Lower leg skin (tissue), 4 donors: ENCODE measurements around the gene KDELR1. TPM values are rescaled to one million over a fixed set of nuclear protein-coding genes. Genes with fewer than 3 reads are reported as not detected.

Experiments used
- DNase-seq, 2 donors: peaks; one replicate each; pipeline ENCODE4 v3.0.0-alpha.2; 2019; ENCODE audit warnings: low spot score in 2 of 2
- H3K4me3 ChIP-seq: fragments of 200-600 bp; sonication (generic); 2 replicates; pipeline ENCODE4 v1.5.1; 2017; ENCODE audit warnings: mild to moderate bottlenecking, low read depth; ENCODE audit not compliant: poor library complexity, severe bottlenecking
- CTCF ChIP-seq, 3 donors: fragments of 450-650 bp; IDR thresholded peaks; one replicate each; pipeline ENCODE4 v1.5.1; 2016; ENCODE audit warnings: antibody characterized with exemption in 3 of 3, mild to moderate bottlenecking in 3 of 3, moderate library complexity in 2 of 3
- POLR2A ChIP-seq, 2 donors: fragments of 450-650 bp; IDR thresholded peaks; one replicate each; pipeline ENCODE4 v1.6.1; 2016 to 2017; ENCODE audit warnings: antibody characterized with exemption in 2 of 2, mild to moderate bottlenecking in 1 of 2, moderate library complexity in 1 of 2
- WGBS, 2 donors: methylation state at CpG; one replicate each; pipeline ENCODE4 v1.1.5; 2018; 5-methylcytosine and 5-hydroxymethylcytosine counted together
- intact Hi-C: fragments of 100-400 bp; cut with DNase I; formaldehyde crosslinking; loops from one replicate; pipeline ENCODE4 v1.15.0; 2023; ENCODE audit warnings: low total_unique reads
- total RNA-seq, 4 donors: library from RNA; depleted of rRNA; stranded (reverse); fragments of >200 nt; gene quantifications; one replicate each; pipeline ENCODE4 v1.1.0, GENCODE V29; 2016

The KDELR1 gene
- total RNA-seq, 4 donors from 2014 or later, result 71.3 to 99.6 (median 80.3) TPM

DNA sequence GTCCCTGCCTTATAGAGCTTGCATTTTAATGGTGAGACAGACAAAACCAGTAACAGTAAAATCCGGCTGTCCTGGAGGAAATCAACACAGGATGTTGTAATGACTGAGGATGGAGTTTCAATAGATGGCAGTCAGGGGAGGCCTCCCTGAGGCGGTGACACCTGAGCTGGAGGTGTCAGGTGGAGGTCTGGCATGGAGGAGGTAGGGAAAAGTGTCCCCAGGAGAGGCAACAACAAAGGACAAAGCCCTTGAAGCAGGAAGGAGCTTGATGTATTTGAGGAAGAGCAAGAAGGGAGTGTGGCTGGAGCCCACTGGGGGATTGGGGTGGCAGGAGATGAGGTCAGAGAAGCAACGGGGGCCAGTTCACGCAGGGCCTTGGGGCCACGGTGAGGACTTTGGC lies 9.9 kb upstream of the KDELR1 start:
- intact Hi-C loops, result no loop called here
- H3K4me3 ChIP-seq, result no peak overlapping the region
- TF ChIP-seq CTCF (IDR thresholded peaks at IDR 0.05) (no peak), POLR2A (IDR thresholded peaks at IDR 0.05) (no peak)
- DNase-seq, result no peak
- 55 to 56% methylated on average over 5 of the region's 5 CpGs for WGBS, 2 donors

DNA sequence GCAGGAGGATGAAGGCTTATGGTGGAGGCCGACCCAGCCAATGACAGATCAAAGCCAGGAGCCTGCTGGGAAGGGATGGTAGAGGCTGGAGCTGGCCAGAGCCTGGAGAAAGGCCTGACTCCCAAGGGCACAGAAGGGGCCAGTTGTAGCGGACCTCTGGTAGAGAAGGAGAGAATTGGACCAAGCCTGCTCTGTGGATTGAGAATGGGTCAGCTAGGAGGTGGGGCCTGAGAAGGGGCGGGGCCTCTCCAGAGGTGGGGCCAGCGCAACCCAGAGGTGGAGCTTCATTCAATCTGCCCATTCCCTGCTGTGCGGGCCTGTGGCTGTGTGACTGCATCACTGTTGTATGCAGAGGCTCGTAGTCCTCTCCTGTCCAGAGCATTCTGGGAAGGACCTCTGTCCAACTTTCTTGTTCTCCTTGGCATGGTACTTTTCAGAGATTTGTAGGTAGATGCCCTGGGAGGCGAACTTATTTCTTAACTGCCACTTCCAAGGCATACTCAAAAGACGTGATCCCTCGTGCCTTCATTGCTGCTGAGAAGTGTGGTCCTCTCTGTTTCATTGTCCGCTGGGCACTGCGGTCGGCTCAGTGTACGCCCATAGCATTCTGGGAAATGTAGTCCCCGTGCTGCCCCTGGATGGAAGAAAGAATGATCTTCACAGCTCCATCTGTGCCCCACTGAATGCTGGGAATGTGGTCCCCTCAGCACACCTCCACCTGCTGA lies 8.8 kb upstream of the KDELR1 start:
- DNase-seq, result peak in 1 of 2 donors; percentile 92
- no peak overlapping the region for H3K4me3 ChIP-seq
- TF ChIP-seq CTCF (IDR thresholded peaks at IDR 0.05), result no peak
- TF ChIP-seq POLR2A (IDR thresholded peaks at IDR 0.05), result no peak
- intact Hi-C loops, result no loop called here
- 46 to 55% methylated on average over 14 of the region's 14 CpGs for WGBS, 2 donors

- WGBS, 2 donors, result 19 to 21% methylated on average over 30 to 33 of the region's 104 CpGs
- intact Hi-C loops, result no loop called here
- H3K4me3 ChIP-seq, result peak overlapping the region; percentile 30
- TF ChIP-seq POLR2A (IDR thresholded peaks at IDR 0.05), result no peak
- no peak for TF ChIP-seq CTCF (IDR thresholded peaks at IDR 0.05)
- peak; percentile 69 to 94 for DNase-seq
Measured at GRCh38 chr19:48398375-48399235, 7.3 kb upstream of the KDELR1 start.

DNA sequence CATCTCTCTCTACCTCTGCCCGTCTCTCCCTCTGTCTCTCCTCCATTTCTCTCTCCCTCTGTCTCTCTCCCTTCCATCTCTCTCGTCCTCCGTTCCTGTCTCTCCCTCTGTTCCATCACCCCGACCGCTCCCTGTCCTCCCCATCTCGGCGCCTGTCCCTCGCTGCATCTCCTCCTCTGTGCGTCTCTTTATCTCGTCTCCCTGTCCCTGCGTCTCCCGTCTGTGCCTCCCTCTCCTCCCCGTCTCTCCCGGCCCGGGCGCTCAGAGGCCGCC lies 6.7 kb upstream of the KDELR1 start:
- intact Hi-C loops, result no loop called here
- H3K4me3 ChIP-seq, result peak overlapping the region; percentile 30
- no peak for DNase-seq
- 3 to 4% methylated on average over 17 of the region's 17 CpGs for whole genome bisulfite sequencing, 2 donors
- TF ChIP-seq CTCF (IDR thresholded peaks at IDR 0.05) (no peak), POLR2A (IDR thresholded peaks at IDR 0.05) (no peak)

GRCh38 chr19:48397263-48398101 lies 6.1 kb upstream of the KDELR1 start:
- intact Hi-C loops, result no loop called here

More at GRCh38 chr19:48397263-48398101, 6.1 kb upstream of the KDELR1 start:
- H3K4me3 ChIP-seq, result no peak overlapping the region
- TF ChIP-seq POLR2A (IDR thresholded peaks at IDR 0.05) (no peak), CTCF (IDR thresholded peaks at IDR 0.05) (no peak)
- no peak for DNase-seq
- WGBS, 2 donors, result 34 to 47% methylated on average over 22 of the region's 22 CpGs
